Right atrium auricular region (tissue), 2 donors: ENCODE results near the gene CDK5RAP1. TPM values are rescaled to one million over a fixed set of nuclear protein-coding genes. Genes with fewer than 3 reads are reported as not detected.

Experiments used
- DNase-seq: peaks from one replicate; pipeline ENCODE4 v3.0.0-alpha.2; 2019; ENCODE audit warnings: low spot score
- H3K27ac ChIP-seq, 2 donors: fragments of 200-600 bp; sonication (generic); 1 replicate in 1 of 2; 2 replicates in 1 of 2; pipeline ENCODE4 v1.5.1; 2016 to 2019
- H3K27me3 ChIP-seq, 2 donors: fragments of 200-600 bp; sonication (generic); one replicate each; pipeline versions ENCODE4 v1.5.1 to v1.6.0; 2017 to 2019
- H3K36me3 ChIP-seq: fragments of 200-600 bp; sonication (generic); one replicate; pipeline ENCODE4 v1.5.1; 2016
- H3K4me1 ChIP-seq, 2 donors: fragments of 200-600 bp; sonication (generic); one replicate each; pipeline versions ENCODE4 v1.5.1 to v1.6.0; 2017 to 2019
- H3K4me3 ChIP-seq, 2 donors: fragments of 200-600 bp; sonication (generic); 1 replicate in 1 of 2; 2 replicates in 1 of 2; pipeline ENCODE4 v1.5.1; 2017 to 2019; ENCODE audit warnings: mild to moderate bottlenecking in 1 of 2, moderate library complexity in 1 of 2
- H3K9me3 ChIP-seq, 2 donors: fragments of 200-600 bp; sonication (generic); one replicate each; pipeline ENCODE4 v1.5.1; 2019
- total RNA-seq, 2 donors: library from RNA; depleted of rRNA; stranded (reverse); fragments of >200 nt; gene quantifications; one replicate each; pipeline ENCODE4 v1.1.0, GENCODE V29; 2016
- TF ChIP-seq, protein P1 (sequence below), 2 donors: fragments of 200-600 bp; sonication (generic); IDR thresholded peaks; one replicate each; pipeline ENCODE4 v1.5.1; 2019; ENCODE audit warnings: antibody characterized with exemption in 2 of 2

CDK5RAP1 gene
- total RNA-seq, 2 donors from 2014 or later, result 13.9 to 22.8 TPM

DNA sequence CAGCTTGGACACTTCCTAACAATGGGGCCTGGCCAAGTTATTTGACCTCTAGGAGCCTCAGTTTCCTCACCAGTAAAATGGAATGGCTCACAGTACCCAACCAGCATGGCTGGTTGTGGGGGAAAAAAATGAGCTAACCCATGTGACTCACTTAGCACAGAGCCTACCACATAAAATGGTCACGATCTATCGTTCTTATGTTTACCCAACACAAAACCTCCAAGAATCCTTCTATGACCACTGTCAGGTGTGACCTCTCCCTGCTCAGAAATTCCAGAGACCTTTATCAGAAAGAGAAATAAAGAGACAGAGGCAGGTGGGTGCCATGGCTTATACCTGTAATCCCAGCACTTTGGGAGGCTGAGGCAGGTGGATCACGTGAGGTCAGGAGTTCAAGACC is 78.9 kb downstream of the CDK5RAP1 start:
- DNase-seq, result no peak
- no peaks in the 10 kb centered on the region for H3K36me3 ChIP-seq
- TF ChIP-seq, protein P1, sequence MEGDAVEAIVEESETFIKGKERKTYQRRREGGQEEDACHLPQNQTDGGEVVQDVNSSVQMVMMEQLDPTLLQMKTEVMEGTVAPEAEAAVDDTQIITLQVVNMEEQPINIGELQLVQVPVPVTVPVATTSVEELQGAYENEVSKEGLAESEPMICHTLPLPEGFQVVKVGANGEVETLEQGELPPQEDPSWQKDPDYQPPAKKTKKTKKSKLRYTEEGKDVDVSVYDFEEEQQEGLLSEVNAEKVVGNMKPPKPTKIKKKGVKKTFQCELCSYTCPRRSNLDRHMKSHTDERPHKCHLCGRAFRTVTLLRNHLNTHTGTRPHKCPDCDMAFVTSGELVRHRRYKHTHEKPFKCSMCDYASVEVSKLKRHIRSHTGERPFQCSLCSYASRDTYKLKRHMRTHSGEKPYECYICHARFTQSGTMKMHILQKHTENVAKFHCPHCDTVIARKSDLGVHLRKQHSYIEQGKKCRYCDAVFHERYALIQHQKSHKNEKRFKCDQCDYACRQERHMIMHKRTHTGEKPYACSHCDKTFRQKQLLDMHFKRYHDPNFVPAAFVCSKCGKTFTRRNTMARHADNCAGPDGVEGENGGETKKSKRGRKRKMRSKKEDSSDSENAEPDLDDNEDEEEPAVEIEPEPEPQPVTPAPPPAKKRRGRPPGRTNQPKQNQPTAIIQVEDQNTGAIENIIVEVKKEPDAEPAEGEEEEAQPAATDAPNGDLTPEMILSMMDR (IDR thresholded peaks at IDR 0.05), result no peak
- H3K27ac ChIP-seq, result no peak overlapping the region
- H3K9me3 ChIP-seq, result no peaks in the 10 kb centered on the region
- H3K4me3 ChIP-seq, result no peak overlapping the region
- no peaks in the 10 kb centered on the region for H3K27me3 ChIP-seq
- H3K4me1 ChIP-seq, result no peaks in the 10 kb centered on the region

DNA sequence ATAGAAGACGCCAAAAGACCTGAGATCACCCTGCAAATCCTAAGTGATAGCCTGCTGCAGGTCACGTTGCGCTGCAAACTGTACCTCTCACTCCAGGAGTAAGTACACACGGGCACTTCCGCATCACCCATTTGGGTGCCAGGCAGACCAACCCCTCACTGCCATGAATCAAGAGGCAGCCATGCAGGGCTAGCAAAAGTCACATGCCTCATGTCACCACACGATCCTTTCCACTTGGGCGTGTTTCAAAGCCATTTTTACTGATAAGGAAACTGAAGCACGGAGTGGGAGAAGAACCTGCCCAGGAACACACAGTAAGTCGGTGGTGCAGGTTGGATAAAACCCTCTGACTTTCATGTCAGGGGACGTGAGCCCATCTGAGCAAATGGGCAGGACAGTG is 81.3 kb downstream of the CDK5RAP1 start:
- Histone ChIP-seq H3K27ac (no peak overlapping the region), H3K9me3 (no peaks in the 10 kb centered on the region), H3K27me3 (no peaks in the 10 kb centered on the region), H3K36me3 (no peaks in the 10 kb centered on the region), H3K4me1 (no peaks in the 10 kb centered on the region), H3K4me3 (no peak overlapping the region)
- TF ChIP-seq, protein P1 (IDR thresholded peaks at IDR 0.05), result no peak
- DNase-seq, result no peak

DNA sequence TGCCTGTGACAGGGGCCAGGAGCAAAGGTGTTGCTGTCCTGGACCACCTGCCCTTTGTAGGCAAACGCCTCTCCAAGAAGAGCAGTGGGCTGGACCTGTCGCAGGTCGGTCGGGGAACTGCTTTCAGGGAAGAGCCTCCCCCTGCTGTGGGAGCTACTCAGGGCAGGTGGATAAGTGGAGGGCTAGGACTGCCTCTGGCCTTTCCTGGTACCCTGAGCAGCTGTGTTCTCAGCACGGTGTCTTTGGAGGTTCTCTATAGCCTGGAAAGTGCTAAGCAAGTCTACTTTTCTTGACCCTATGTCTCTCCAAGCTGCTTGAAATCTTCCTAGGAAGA is 83.3 kb downstream of the CDK5RAP1 start:
- Histone ChIP-seq H3K4me3 (no peak overlapping the region), H3K4me1 (no peaks in the 10 kb centered on the region)
- DNase-seq, result no peak

DNA sequence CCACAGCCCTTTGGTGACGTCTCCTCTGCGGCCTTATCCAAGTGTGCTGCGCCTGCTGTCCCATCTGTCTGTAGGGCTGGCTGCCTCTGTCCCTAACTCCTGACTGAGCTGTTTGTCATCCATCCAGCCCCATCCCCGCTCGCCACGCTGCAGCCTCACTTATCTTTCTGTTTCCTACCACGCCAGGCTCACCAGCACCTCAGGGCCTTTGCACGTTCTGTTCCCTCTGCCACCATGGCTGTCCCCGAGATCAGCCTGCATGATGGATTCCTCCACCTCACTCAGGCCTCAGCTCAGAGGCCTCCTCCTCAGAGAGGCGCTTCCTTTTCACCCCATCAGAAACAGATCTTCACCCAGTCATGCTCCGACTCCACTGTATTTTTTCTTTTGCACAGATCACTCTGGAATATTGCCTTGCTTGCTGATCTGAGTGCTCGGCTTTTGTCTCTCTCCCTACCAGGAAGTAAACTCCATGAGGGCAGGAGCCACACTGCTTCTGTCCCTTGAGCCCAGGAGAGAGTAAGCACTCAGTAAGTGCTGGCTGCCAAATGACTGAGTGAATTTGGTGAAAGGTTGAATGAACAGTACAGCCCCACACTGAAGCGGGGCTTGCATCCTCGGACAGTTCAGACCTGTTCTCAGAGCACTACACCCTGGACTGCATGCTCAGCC is 83.8 kb downstream of the CDK5RAP1 start:
- Histone ChIP-seq H3K36me3 (no peaks in the 10 kb centered on the region), H3K27ac (no peak overlapping the region), H3K27me3 (no peaks in the 10 kb centered on the region), H3K4me1 (no peaks in the 10 kb centered on the region), H3K9me3 (no peaks in the 10 kb centered on the region), H3K4me3 (no peak overlapping the region)
- DNase-seq, result no peak
- TF ChIP-seq, protein P1 (IDR thresholded peaks at IDR 0.05), result no peak

More for the DNA sequence above, 83.3 kb downstream of the CDK5RAP1 start:
- Histone ChIP-seq H3K36me3 (no peaks in the 10 kb centered on the region), H3K27me3 (no peaks in the 10 kb centered on the region), H3K9me3 (no peaks in the 10 kb centered on the region), H3K27ac (no peak overlapping the region)
- TF ChIP-seq, protein P1 (IDR thresholded peaks at IDR 0.05), result no peak

DNA sequence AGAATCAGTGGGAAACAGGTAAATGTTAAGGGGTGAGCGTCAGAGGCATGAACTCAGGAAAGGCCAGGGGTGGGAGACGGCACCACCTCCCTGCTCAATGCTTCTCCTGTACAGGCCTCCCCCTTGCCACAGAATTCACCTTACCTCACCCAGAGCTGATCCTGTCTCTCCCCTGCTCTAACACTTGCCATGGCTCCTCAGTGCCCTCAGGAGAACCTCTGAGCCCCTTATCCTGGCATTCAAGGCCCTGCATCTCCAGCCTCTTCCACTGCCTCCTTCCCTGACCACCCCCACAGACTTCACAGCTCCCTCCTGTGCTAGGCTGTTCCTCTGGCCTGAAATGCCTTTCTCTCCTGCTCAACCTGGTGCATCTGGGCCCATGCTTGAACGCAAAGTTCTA is 84.4 kb downstream of the CDK5RAP1 start:
- Histone ChIP-seq H3K27ac (no peak overlapping the region), H3K27me3 (no peaks in the 10 kb centered on the region), H3K36me3 (no peaks in the 10 kb centered on the region), H3K4me1 (no peaks in the 10 kb centered on the region), H3K4me3 (no peak overlapping the region), H3K9me3 (no peaks in the 10 kb centered on the region)
- no peak for DNase-seq
- TF ChIP-seq, protein P1 (IDR thresholded peaks at IDR 0.05), result no peak

DNA sequence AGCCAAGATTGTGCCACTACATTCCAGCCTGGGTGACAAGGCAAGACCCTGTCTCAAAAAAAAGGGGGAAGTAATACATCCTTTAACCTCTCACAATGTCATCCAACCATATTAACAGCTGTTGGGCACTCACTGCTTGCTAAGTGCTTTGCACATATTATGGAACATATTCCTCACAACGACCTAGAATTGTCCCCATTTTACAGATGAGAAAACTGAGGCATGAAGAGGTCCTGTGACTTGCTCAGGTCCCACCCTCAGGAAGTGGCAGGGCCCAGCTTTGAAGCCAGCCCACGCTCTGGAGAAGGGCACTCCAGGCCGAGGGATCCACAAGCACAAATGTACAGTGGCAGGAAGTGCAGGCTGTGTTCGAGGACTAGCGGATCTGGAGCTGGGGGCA is 85.0 kb downstream of the CDK5RAP1 start:
- H3K9me3 ChIP-seq, result no peaks in the 10 kb centered on the region
- TF ChIP-seq, protein P1 (IDR thresholded peaks at IDR 0.05), result no peak
- no peak for DNase-seq
- no peaks in the 10 kb centered on the region for H3K4me1 ChIP-seq
- no peak overlapping the region for H3K27ac ChIP-seq
- no peaks in the 10 kb centered on the region for H3K36me3 ChIP-seq
- no peaks in the 10 kb centered on the region for H3K27me3 ChIP-seq
- no peak overlapping the region for H3K4me3 ChIP-seq
